ENCODE measurements around the gene ZCCHC14.

GRCh38 chr16:87458424-87458915 lies 34.4 kb downstream of the ZCCHC14 start:
- TF ChIP-seq EZH2 (optimal IDR thresholded peaks at IDR 0.05; ENCODE audit: low read depth, low read length) (no peak), CTCF (IDR thresholded peaks at IDR 0.05; ENCODE audit: low read length) (no peak)
